ENCODE results near the gene CCL20. TPM values are rescaled to one million over a fixed set of nuclear protein-coding genes. Genes with fewer than 3 reads are reported as not detected.

CCL20 gene
- total RNA-seq, 2 experiments from 2014 or later = not detected

DNA sequence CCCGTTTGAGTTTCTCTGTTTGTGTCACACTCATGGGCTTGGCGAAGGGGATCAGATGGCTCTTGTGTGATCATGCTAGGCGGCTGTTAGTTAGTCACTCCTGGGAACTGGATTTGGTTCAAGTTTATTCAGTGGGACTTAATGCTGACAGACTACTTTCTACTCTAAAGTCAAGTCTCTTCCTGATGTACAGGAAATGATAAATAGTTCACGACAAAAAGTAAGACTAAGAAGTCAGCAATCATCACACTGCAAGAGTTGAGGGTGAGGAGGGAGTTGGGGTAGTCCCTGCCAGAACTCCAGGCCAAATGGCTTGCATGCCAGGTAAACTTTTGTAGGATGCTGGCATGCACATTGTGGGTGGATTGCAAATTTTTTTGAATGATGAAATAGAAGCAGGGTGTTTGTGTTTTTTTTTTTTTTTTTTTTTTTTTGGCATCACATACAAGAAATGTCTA lies 25.1 kb upstream of the CCL20 start:
- Histone ChIP-seq H3K9me2 (ENCODE audit: insufficient read depth, low read length) (no peaks in the 10 kb centered on the region), H3K27ac (ENCODE audit: low read depth, low read length, poor library complexity, severe bottlenecking) (no peak overlapping the region), H2AFZ (ENCODE audit: low read length) (no peak overlapping the region), H4K20me1 (ENCODE audit: insufficient read depth, low read length) (no peaks in the 10 kb centered on the region), H3K36me3 (ENCODE audit: insufficient read depth, low read length) (no peaks in the 10 kb centered on the region), H3K79me2 (ENCODE audit: insufficient read depth, low read depth, low read length) (no peaks in the 10 kb centered on the region), H3K4me1 (ENCODE audit: insufficient read depth, low read length, poor library complexity, severe bottlenecking) (no peaks in the 10 kb centered on the region), H3K9me3 (ENCODE audit: low read length) (no peaks in the 10 kb centered on the region), H3K4me2 (ENCODE audit: low read length) (no peak overlapping the region), H3K4me3 (ENCODE audit: low read depth, low read length, poor library complexity, severe bottlenecking) (no peak overlapping the region)
- no TSS peak for BruUV-seq (replicated peaks)
- ChIA-PET POLR2A (no interaction called here), CTCF (ENCODE audit: unreplicated experiment) (no interaction called here)
- DNase-seq (ENCODE audit: low spot score) = no peak
- intact Hi-C loops (cut with micrococcal nuclease; ENCODE audit: unreplicated experiment) = no loop called here
- TF ChIP-seq, protein P1, sequence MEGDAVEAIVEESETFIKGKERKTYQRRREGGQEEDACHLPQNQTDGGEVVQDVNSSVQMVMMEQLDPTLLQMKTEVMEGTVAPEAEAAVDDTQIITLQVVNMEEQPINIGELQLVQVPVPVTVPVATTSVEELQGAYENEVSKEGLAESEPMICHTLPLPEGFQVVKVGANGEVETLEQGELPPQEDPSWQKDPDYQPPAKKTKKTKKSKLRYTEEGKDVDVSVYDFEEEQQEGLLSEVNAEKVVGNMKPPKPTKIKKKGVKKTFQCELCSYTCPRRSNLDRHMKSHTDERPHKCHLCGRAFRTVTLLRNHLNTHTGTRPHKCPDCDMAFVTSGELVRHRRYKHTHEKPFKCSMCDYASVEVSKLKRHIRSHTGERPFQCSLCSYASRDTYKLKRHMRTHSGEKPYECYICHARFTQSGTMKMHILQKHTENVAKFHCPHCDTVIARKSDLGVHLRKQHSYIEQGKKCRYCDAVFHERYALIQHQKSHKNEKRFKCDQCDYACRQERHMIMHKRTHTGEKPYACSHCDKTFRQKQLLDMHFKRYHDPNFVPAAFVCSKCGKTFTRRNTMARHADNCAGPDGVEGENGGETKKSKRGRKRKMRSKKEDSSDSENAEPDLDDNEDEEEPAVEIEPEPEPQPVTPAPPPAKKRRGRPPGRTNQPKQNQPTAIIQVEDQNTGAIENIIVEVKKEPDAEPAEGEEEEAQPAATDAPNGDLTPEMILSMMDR (conservative IDR thresholded peaks at IDR 0.05; ENCODE audit: low read length) = no peak
- no peak for TF ChIP-seq EZH2phosphoT487 (IDR thresholded peaks at IDR 0.05; ENCODE audit: borderline replicate concordance, low read depth, low read length)

DNA sequence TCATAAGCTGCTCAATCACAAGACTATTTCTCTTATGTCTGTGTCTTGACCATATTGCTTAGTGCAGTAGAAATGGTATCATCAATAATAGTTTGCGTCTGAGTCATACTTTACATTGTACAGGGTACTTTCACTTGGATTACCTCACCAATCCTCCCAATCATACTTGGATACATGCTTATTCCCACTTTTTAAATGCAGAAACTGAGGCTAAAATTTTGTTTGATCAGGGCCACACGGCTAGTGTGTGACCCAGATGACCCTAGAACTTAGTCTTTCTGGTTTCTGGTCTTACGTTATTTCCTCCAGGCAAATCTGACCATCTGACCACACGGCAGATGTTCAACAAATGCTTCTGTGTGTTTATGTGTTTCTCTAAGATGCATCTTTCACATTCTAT lies 23.8 kb upstream of the CCL20 start:
- Histone ChIP-seq H2AFZ (ENCODE audit: low read length) (no peak overlapping the region), H3K27ac (ENCODE audit: low read depth, low read length, poor library complexity, severe bottlenecking) (no peak overlapping the region), H3K36me3 (ENCODE audit: insufficient read depth, low read length) (no peaks in the 10 kb centered on the region), H3K9me3 (ENCODE audit: low read length) (no peaks in the 10 kb centered on the region), H3K9me2 (ENCODE audit: insufficient read depth, low read length) (no peaks in the 10 kb centered on the region), H3K79me2 (ENCODE audit: insufficient read depth, low read depth, low read length) (no peaks in the 10 kb centered on the region), H3K4me2 (ENCODE audit: low read length) (no peak overlapping the region), H3K4me1 (ENCODE audit: insufficient read depth, low read length, poor library complexity, severe bottlenecking) (no peaks in the 10 kb centered on the region), H3K4me3 (ENCODE audit: low read depth, low read length, poor library complexity, severe bottlenecking) (no peak overlapping the region), H4K20me1 (ENCODE audit: insufficient read depth, low read length) (no peaks in the 10 kb centered on the region)
- TF ChIP-seq, protein P1 (conservative IDR thresholded peaks at IDR 0.05; ENCODE audit: low read length) = no peak
- TF ChIP-seq EZH2phosphoT487 (IDR thresholded peaks at IDR 0.05; ENCODE audit: borderline replicate concordance, low read depth, low read length) = no peak
- POLR2A ChIA-PET = no interaction called here
- intact Hi-C loops (cut with micrococcal nuclease; ENCODE audit: unreplicated experiment) = no loop called here
- no TSS peak for BruUV-seq (replicated peaks)
- CTCF ChIA-PET (ENCODE audit: unreplicated experiment) = no interaction called here
- DNase-seq (ENCODE audit: low spot score) = no peak

DNA sequence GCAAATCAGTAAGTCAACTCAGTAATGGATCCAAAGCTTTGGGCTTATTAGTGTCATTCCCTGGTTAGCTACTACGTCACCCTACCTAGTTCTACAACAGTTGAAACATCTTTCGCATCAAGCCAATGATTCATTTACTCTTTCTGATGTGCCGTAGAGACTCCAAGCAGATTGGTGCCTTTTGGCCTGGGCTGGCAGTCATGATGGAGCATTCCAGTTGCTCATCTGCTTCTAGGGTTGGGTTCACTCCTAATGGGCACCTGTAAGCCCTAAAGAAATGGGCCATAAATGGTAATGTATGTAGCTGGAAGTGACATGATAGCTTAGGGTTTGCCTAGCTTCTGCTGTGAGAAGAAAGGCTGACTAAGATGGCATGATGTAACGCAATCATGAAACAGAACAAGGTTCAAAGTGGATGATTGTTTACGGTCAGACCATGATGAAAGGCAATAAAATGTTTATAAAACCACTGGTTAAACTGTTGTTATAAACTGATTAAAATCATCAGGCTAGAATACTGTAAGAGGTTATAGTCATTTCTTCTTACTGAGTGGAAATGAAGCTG lies 20.4 kb upstream of the CCL20 start:
- no peak overlapping the region for H2AFZ ChIP-seq (ENCODE audit: low read length)
- no peak for TF ChIP-seq EZH2phosphoT487 (IDR thresholded peaks at IDR 0.05; ENCODE audit: borderline replicate concordance, low read depth, low read length)
- TF ChIP-seq, protein P1 (conservative IDR thresholded peaks at IDR 0.05; ENCODE audit: low read length) = no peak
- CTCF ChIA-PET (ENCODE audit: unreplicated experiment) = no interaction called here
- POLR2A ChIA-PET = interaction anchor here (0.7 to 1.0 kb wide), 3 partner anchors 13 to 480 kb away, joined by 3 read pairs; no protein-coding TSS in a partner anchor
- no peaks in the 10 kb centered on the region for H4K20me1 ChIP-seq (ENCODE audit: insufficient read depth, low read length)
- intact Hi-C loops (cut with micrococcal nuclease; ENCODE audit: unreplicated experiment) = no loop called here
- no peak overlapping the region for H3K4me3 ChIP-seq (ENCODE audit: low read depth, low read length, poor library complexity, severe bottlenecking)
- H3K9me2 ChIP-seq (ENCODE audit: insufficient read depth, low read length) = no peaks in the 10 kb centered on the region
- no peak overlapping the region for H3K4me2 ChIP-seq (ENCODE audit: low read length)
- no peaks in the 10 kb centered on the region for H3K36me3 ChIP-seq (ENCODE audit: insufficient read depth, low read length)
- no peak for DNase-seq (ENCODE audit: low spot score)
- no peaks in the 10 kb centered on the region for H3K4me1 ChIP-seq (ENCODE audit: insufficient read depth, low read length, poor library complexity, severe bottlenecking)
- no peaks in the 10 kb centered on the region for H3K9me3 ChIP-seq (ENCODE audit: low read length)
- no TSS peak for BruUV-seq (replicated peaks)
- H3K27ac ChIP-seq (ENCODE audit: low read depth, low read length, poor library complexity, severe bottlenecking) = no peak overlapping the region
- H3K79me2 ChIP-seq (ENCODE audit: insufficient read depth, low read depth, low read length) = no peaks in the 10 kb centered on the region

Data from OCI-LY7 (cell line).